ENCODE results near the gene RBPJL.

Gene RBPJL

GRCh38 chr20:45315672-45316071, 9.0 kb downstream of the RBPJL start:
- in situ Hi-C loops (cut with MboI; ENCODE audit: low sequenced_read_pairs): loop anchor here (25.0 kb wide), 1 partner anchor 447 kb away; no protein-coding TSS in a partner anchor

DNA sequence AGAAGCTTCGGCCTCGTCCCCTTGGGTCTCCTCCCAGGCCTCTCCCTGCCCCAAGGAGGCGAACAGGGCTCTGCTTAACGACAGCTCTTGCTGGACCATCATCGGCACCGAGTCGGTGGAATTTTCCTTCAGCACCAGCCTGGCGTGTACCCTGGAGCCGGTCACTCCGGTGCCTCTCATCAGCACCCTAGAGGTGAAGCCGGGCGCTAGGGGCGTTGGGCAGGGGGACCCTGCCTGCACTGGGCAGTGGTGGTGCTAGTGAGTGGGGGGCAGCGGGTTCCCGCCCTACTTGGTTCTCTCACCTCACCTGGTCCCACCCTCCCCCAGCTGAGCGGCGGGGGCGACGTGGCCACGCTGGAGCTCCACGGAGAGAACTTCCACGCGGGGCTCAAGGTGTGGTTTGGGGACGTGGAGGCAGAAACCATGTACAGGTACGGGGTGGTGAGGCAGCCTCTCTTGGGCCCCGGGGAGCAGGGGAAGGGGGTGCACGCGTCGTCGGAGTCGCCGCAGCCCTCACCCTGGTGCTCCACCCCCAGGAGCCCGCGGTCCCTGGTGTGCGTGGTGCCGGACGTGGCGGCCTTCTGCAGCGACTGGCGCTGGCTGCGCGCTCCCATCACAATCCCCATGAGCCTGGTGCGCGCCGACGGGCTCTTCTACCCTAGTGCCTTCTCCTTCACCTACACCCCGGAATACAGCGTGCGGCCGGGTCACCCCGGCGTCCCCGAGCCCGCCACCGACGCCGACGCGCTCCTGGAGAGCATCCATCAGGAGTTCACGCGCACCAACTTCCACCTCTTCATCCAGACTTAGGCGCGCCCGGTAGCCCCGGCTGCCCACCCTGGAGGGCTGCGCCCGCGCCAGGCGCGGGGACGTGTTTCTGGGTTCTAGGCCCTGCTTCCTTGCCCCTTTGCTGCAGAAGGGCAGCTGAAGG, 9.8 kb downstream of the RBPJL start:
- in situ Hi-C loops (cut with MboI; ENCODE audit: low sequenced_read_pairs): loop anchor here (25.0 kb wide), 1 partner anchor 446 kb away; no protein-coding TSS in a partner anchor

GRCh38 chr20:45317826-45318225, 11.2 kb downstream of the RBPJL start:
- in situ Hi-C loops (cut with MboI; ENCODE audit: low sequenced_read_pairs): loop anchor here (25.0 kb wide), 1 partner anchor 444 kb away; no protein-coding TSS in a partner anchor

GRCh38 chr20:45318386-45318939, 11.8 kb downstream of the RBPJL start:
- in situ Hi-C loops (cut with MboI; ENCODE audit: low sequenced_read_pairs): loop anchor here (25.0 kb wide), 1 partner anchor 444 kb away; no protein-coding TSS in a partner anchor

DNA sequence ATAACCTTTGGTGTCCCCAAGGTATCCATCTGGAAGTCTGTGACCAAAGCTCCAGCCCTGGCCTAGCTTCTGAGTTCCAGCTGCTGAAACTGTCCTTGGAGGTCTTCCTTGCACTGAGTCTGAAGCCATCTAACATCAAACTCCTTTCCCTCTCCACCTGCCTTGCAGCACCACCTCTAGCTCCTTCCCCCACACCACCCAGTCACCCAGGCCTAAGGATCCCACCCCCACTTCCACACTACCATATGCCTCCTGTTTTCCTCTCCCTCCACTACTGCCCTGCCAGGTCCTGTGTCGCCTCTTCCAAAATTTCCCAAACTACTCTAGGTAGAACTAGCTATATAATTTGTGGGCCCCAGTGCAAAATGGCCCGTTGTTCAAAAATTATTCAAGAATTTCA, 12.3 kb downstream of the RBPJL start:
- in situ Hi-C loops (cut with MboI; ENCODE audit: low sequenced_read_pairs): loop anchor here (25.0 kb wide), 1 partner anchor 443 kb away; no protein-coding TSS in a partner anchor

GRCh38 chr20:45320948-45321595, 14.4 kb downstream of the RBPJL start:
- in situ Hi-C loops (cut with MboI; ENCODE audit: low sequenced_read_pairs): loop anchor here (10.0 to 25.0 kb wide), 2 partner anchors 114 to 441 kb away; no protein-coding TSS in a partner anchor

DNA sequence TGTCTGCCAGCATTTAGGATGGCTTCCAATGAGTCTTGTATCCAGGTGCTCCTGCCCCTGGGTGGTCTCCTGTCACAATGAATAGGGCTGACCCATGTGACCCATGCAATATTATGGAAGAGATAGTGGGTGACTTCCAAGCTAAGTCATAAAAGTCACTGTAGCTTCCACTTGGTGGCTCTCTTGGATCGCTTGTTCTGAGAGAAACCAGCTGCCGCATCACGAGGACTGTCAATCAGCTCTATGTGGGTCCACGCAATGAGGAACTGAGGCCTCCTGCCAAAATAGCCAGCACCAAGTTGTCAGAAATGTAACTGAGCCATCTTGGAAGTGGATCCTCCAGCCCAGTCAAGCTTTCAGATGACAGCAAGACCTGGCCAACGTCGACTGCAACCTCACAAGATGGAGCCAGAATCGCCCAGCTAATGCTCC, 16.3 kb downstream of the RBPJL start:
- in situ Hi-C loops (cut with MboI; ENCODE audit: low sequenced_read_pairs): loop anchor here (10.0 to 25.0 kb wide), 2 partner anchors 112 to 439 kb away; no protein-coding TSS in a partner anchor

DNA sequence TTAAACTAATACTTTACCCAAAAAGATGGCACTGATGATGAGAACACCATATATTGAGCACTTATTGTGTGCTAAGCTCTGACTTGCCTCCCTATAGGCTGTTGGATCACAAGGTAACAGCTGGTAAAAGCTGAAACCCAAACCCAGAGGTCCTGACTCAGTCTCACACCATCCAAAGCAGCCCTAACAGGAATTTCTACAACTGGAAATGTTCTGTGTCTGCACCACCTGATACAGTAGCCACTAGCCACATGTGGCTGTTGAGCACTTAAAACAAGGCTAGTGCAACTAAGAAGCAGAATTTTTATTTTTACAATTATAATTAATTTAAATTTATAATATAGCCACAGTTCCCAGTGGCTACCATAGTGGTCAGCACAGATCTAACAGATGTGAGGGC, 17.1 kb downstream of the RBPJL start:
- in situ Hi-C loops (cut with MboI; ENCODE audit: low sequenced_read_pairs): loop anchor here (10.0 to 25.0 kb wide), 2 partner anchors 111 to 439 kb away; no protein-coding TSS in a partner anchor

DNA sequence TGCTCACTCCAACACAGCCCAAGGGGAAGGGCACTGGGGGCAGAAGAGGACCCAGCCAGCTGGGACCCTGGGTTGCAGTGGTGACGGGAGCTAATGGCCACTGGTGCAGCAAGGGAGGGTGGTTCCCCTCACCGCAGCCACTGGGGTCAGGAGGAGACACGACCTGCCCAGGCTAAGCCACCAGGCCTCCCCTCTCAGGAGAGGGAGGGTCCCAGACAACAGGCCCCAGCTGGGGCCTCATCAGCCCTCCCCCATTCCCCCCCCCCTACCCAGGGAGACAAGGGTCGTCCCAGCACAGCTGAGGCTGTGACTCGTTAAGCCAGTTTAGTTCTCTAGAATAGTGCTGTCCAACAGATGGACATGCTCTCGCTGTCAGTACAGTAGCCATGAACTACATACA, 18.7 kb downstream of the RBPJL start:
- in situ Hi-C loops (cut with MboI; ENCODE audit: low sequenced_read_pairs): loop anchor here (10.0 kb wide), 1 partner anchor 109 kb away; no protein-coding TSS in a partner anchor

DNA sequence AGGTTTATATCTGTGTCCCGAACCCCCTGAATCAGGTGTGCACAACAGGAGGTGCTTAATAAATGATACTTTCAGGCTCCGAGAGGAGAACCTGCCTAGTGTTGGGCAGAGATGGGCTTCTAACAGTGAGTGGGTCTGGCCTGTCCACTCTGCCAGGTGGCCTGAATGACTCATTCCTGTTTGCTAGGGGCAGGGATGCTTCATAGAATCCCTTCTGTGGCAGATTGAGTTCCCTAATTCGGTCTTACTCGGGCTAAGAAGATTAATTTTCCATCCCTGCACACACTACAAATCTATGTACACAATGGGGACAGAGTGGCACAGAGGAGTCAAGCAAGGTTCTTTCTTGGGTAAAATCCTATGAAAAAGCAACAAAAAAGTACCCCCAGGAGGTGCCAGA, 21.8 kb downstream of the RBPJL start:
- in situ Hi-C loops (cut with MboI; ENCODE audit: low sequenced_read_pairs): loop anchor here (10.0 kb wide), 1 partner anchor 106 kb away; no protein-coding TSS in a partner anchor

- in situ Hi-C loops (cut with MboI; ENCODE audit: low sequenced_read_pairs): loop anchor here (10.0 kb wide), 1 partner anchor 105 kb away; no protein-coding TSS in a partner anchor
These were observed 23.1 kb downstream of the RBPJL start for GRCh38 chr20:45329497-45330319.

DNA sequence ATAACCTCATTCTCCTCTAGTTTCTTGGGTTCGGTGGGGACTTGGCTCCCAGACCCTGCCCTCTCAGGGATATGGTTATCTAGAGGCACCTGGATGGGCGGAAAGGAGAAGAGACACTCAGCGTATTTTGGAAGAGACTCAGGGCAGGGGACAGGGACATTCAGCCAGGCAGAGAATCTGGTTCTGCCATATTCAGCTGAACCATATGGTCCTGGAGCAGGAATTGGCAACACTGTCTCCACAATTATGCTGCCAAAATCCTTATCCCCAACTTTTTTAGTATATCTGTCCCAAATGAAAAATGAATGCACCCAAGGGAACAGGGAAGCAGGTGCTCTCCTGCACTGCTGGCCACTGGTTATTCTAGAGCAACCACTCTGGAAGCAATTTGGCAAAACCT, 23.8 kb downstream of the RBPJL start:
- in situ Hi-C loops (cut with MboI; ENCODE audit: low sequenced_read_pairs): no loop called here

GRCh38 chr20:45336530-45337366, 30.1 kb downstream of the RBPJL start:
- in situ Hi-C loops (cut with MboI; ENCODE audit: low sequenced_read_pairs): no loop called here

DNA sequence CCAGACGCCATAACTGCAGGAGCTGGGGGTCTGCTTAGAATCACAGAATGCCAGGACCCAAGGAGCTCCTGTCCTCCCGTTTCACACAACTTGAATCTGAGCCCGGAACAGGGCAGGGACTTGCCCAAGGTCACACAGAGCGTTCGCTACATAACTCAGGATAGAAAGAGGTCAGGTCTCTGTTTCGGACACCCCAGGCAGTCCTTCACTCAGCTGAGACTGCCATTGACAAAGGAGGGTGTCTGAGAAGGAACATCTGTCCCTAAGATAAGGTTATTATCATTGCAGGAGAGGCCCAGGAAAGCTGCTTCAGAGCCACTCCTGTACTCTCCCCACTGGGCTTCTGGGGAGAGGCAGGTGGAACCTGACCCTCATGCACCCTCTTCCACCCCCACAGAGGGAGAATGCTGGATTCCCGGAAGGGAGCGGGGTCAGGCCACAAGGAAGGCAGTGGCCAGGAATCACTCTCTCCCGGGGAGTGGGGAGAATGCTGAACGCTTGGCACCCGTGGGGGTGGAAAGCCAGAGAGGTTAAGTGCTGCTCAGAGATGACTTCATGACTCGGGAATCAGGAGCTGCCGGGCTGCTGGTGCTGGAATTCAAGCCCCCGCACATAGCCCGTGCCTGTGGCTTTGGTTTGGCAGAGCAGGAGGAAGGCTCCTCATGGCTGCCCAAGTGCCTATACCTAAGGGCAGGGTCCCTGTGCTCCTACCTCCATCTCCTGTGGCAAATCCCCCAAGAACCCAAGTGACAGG, 30.9 kb downstream of the RBPJL start:
- in situ Hi-C loops (cut with MboI; ENCODE audit: low sequenced_read_pairs): no loop called here

GRCh38 chr20:45338121-45339030, 31.7 kb downstream of the RBPJL start:
- in situ Hi-C loops (cut with MboI; ENCODE audit: low sequenced_read_pairs): no loop called here

DNA sequence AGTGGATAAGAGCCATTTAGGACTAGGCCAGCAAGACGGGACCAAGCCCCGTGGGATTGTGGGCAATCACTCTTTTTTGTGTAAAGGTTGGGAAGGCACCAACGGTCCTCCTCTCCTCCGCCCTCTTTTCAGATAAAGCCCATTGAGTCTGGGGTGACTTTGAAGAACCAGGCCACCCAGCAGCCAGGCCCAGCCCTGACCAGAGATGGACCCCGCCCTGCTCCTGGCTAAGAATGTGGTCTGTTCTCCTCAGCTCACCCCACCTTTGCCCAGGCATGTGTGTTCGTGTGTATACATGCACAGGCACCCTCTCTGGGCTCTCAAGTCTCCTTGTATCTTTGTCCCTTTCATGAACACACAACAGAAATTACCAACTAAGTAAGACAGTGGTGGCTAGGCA, 32.4 kb downstream of the RBPJL start:
- in situ Hi-C loops (cut with MboI; ENCODE audit: low sequenced_read_pairs): no loop called here

GRCh38 chr20:45339799-45340198, 33.2 kb downstream of the RBPJL start:
- in situ Hi-C loops (cut with MboI; ENCODE audit: low sequenced_read_pairs): no loop called here

Measured in HL-60/S4 treated with phorbol 12-myristate 13-acetate at 8.2 ng/mL for 4 days and 3 days (cell line).